OCI-LY3 (cell line): Measurements from ENCODE around the gene BMERB1.

Experiments
- H2AFZ ChIP-seq: fragments of 200-600, 300-600 bp; shearing (Covaris generic); 2 replicates; pipeline ENCODE4 v1.6.0; 2014; ENCODE audit warnings: antibody characterized with exemption, low read depth, low read length
- H3K27ac ChIP-seq: fragments of 200-600, 300-600 bp; sonication (generic); 2 replicates; pipeline ENCODE4 v1.5.1; 2014; ENCODE audit warnings: mild to moderate bottlenecking, low read length, moderate library complexity, mixed read lengths
- H3K27me3 ChIP-seq: fragments of 200-600, 300-600 bp; sonication (generic); 2 replicates; pipeline ENCODE4 v1.6.1; 2014; ENCODE audit warnings: low read depth, low read length, mixed read lengths
- H3K36me3 ChIP-seq: fragments of 200-600, 300-600 bp; sonication (generic); replicated peaks from 2 replicates; pipeline ENCODE3; 2014; ENCODE audit warnings: low read depth, low read length, mixed read lengths
- H3K4me1 ChIP-seq: fragments of 300-600, 200-600 bp; sonication (generic); 2 replicates; pipeline ENCODE4 v1.6.1; 2014; ENCODE audit warnings: low read length, mixed read lengths
- H3K4me2 ChIP-seq: fragments of 200-600, 300-600 bp; sonication (generic); 2 replicates; pipeline ENCODE4 v1.6.1; 2014; ENCODE audit warnings: low read length, mixed read lengths
- H3K4me3 ChIP-seq: fragments of 300-600, 200-600 bp; sonication (generic); 2 replicates; pipeline ENCODE4 v1.5.1; 2014; ENCODE audit warnings: antibody characterized with exemption, mild to moderate bottlenecking, low read length, moderate library complexity
- H3K79me2 ChIP-seq: fragments of 300-600, 200-600 bp; shearing (Covaris generic); 2 replicates; pipeline ENCODE4 v1.6.1; 2014; ENCODE audit warnings: mild to moderate bottlenecking, low read length, mixed read lengths
- H3K9ac ChIP-seq: fragments of 300-600, 200-600 bp; shearing (Covaris generic); 2 replicates; pipeline ENCODE4 v1.6.0; 2014; ENCODE audit warnings: mild to moderate bottlenecking, low read length, moderate library complexity
- H3K9me3 ChIP-seq: fragments of 200-600, 300-600 bp; shearing (Covaris generic); 2 replicates; pipeline ENCODE4 v1.6.1; 2014; ENCODE audit warnings: low read length, mixed read lengths; ENCODE audit not compliant: insufficient read depth
- H4K20me1 ChIP-seq: fragments of 200-600, 300-600 bp; sonication (generic); 2 replicates; pipeline ENCODE4 v1.6.1; 2016; ENCODE audit warnings: low read length, mixed read lengths; ENCODE audit not compliant: insufficient read depth
- EZH2phosphoT487 ChIP-seq: fragments of 200-600 bp; shearing (Covaris generic); IDR thresholded peaks from 2 replicates; pipeline ENCODE4 v1.6.1; 2018; ENCODE audit warnings: antibody characterized with exemption, mixed run types, low read depth
- TF ChIP-seq, protein P1 (sequence below): fragments of 200-600, 300-600 bp; sonication (generic); IDR thresholded peaks from 2 replicates; pipeline ENCODE4 v1.5.1; 2014; ENCODE audit warnings: antibody characterized with exemption, low read length, low read depth

Gene BMERB1

DNA sequence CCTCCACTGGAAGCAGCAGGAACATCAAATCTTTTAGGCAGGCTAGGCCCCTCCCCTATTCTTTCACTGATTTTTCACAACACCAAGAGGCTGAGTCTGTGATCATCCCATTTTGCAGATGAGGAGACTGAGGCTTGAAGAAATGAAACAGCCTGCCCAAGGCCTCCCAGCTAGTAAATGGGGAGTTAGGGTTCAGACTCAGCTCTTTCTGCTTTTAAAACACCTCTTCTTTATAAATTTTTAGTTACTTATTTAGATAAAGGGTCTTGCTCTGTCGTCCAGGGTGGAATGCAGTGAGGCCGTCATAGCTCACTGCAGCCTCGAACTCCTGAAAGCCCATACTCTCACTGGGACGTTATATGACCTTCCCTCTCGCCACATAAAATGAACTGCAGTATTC lies 82.2 kb downstream of the BMERB1 start:
- Histone ChIP-seq H3K27ac (no peak overlapping the region), H3K9me3 (no peaks in the 10 kb centered on the region), H3K79me2 (no peaks in the 10 kb centered on the region), H3K27me3 (no peaks in the 10 kb centered on the region), H4K20me1 (no peaks in the 10 kb centered on the region), H2AFZ (no peak overlapping the region), H3K4me1 (no peaks in the 10 kb centered on the region), H3K36me3 (no peaks in the 10 kb centered on the region), H3K4me3 (no peak overlapping the region), H3K4me2 (no peak overlapping the region), H3K9ac (no peak overlapping the region)
- TF ChIP-seq, protein P1, sequence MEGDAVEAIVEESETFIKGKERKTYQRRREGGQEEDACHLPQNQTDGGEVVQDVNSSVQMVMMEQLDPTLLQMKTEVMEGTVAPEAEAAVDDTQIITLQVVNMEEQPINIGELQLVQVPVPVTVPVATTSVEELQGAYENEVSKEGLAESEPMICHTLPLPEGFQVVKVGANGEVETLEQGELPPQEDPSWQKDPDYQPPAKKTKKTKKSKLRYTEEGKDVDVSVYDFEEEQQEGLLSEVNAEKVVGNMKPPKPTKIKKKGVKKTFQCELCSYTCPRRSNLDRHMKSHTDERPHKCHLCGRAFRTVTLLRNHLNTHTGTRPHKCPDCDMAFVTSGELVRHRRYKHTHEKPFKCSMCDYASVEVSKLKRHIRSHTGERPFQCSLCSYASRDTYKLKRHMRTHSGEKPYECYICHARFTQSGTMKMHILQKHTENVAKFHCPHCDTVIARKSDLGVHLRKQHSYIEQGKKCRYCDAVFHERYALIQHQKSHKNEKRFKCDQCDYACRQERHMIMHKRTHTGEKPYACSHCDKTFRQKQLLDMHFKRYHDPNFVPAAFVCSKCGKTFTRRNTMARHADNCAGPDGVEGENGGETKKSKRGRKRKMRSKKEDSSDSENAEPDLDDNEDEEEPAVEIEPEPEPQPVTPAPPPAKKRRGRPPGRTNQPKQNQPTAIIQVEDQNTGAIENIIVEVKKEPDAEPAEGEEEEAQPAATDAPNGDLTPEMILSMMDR = no peak
- TF ChIP-seq EZH2phosphoT487 = no peak

DNA sequence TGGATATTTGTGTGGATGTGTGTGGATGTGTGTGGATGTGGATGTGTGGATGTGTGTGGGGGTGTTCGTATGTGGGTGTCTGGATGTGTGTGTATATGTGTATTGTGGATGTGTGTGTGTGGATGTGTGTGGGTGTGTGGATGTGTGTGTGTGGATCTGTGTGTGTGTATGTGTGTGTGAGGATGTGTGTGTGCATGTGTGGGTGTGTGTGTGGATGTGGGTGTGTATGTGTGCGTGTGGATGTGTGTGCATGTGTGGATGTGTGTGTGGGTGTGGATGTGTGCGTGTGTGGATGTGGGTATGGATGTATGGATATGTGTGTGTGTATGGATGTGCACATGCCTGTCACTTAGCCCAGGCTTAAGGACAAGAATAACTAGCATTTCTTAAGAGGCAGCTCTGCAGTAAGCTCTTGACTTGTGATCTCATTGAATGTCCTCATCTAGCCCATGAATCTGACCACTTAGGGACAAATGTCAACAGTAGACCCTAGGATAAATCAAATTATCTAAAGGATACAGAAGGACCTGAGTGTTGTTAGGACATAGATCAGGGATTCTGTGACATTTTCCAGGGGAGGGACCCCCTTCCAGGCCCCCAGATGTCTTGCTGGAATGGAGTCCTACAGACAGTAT lies 83.5 kb downstream of the BMERB1 start:
- H3K9me3 ChIP-seq = no peaks in the 10 kb centered on the region
- H3K9ac ChIP-seq = no peak overlapping the region
- H3K27ac ChIP-seq = no peak overlapping the region
- no peak overlapping the region for H3K4me3 ChIP-seq
- no peaks in the 10 kb centered on the region for H3K27me3 ChIP-seq
- no peaks in the 10 kb centered on the region for H4K20me1 ChIP-seq
- no peaks in the 10 kb centered on the region for H3K79me2 ChIP-seq
- H3K4me2 ChIP-seq = no peak overlapping the region
- TF ChIP-seq, protein P1 = no peak
- no peak for TF ChIP-seq EZH2phosphoT487
- no peaks in the 10 kb centered on the region for H3K36me3 ChIP-seq
- no peak overlapping the region for H2AFZ ChIP-seq
- no peaks in the 10 kb centered on the region for H3K4me1 ChIP-seq

DNA sequence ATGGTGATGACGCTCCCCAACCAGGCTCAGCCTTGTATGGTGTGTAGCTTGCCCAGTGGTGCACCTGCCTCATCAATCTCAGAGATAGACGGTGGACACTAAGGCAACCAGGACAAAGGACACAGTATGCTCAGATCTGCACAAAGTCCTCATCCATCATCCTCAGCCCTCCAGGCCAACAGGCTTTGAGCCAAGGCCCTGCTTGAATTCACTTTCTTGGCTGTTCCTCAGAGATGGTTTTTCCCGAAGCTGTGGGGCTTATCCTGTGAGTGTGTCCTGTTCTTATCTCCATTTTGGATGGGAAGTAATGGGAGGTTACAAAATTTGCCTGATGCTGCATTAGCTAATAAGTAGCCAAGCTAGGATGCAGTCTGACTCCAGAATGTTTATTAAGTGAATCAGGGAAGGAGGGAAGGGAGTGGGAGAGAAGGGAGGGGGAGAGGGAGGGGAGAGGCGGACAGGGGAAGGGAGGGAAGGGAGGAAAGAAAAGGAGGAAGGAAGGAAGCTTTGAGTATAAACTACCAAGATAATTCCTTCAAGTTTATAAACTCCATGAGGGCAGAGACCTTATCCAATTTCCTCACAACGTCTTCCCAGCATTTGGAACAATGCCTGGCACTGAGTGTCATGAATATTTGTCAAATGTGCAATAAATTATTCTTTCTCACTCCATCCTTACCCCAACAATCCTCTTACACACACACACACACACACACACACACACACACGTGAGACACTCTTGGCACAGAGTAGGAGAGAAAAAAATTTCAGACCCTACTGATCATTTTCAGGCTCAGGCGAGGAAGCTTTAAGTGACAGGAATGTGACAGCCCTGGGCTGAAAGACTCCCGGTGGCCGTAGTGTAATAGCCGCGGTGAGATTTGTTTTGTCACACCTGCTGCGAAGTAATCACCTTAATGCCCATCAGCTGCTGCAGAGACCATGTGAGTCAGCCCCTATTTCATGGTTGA lies 84.3 kb downstream of the BMERB1 start:
- Histone ChIP-seq H3K27me3 (no peaks in the 10 kb centered on the region), H3K36me3 (no peaks in the 10 kb centered on the region), H3K79me2 (no peaks in the 10 kb centered on the region), H3K9me3 (no peaks in the 10 kb centered on the region), H3K4me1 (peaks cover 6% of the 10 kb centered on the region), H3K4me2 (no peak overlapping the region), H2AFZ (no peak overlapping the region), H3K9ac (no peak overlapping the region), H4K20me1 (no peaks in the 10 kb centered on the region), H3K4me3 (no peak overlapping the region), H3K27ac (no peak overlapping the region)
- TF ChIP-seq, protein P1 = no peak
- no peak for TF ChIP-seq EZH2phosphoT487

DNA sequence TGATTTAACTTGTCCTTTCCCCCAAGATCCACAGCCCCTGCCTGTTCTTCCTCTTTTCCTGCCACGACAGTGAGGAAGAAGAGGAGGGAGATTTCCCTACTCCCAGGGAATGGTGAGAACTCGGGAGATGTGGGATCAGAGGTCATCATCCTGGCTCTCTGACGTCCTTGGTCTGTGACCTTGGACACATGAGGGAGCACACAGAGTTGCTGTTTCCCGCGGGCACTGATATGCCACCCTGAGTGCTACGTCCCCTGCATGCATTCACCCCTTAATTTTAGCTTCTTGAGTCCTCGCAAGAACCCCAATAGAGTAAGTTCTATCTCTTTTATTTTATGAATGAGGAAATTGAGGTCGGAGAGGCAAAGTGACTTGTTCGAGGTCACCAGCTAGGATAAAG lies 85.4 kb downstream of the BMERB1 start:
- no peaks in the 10 kb centered on the region for H3K27me3 ChIP-seq
- no peaks in the 10 kb centered on the region for H3K36me3 ChIP-seq
- no peak overlapping the region for H3K4me3 ChIP-seq
- H3K4me2 ChIP-seq = no peak overlapping the region
- no peak overlapping the region for H3K27ac ChIP-seq
- H2AFZ ChIP-seq = no peak overlapping the region
- no peak overlapping the region for H3K9ac ChIP-seq
- no peaks in the 10 kb centered on the region for H4K20me1 ChIP-seq
- no peaks in the 10 kb centered on the region for H3K79me2 ChIP-seq
- no peak for TF ChIP-seq EZH2phosphoT487
- TF ChIP-seq, protein P1 = no peak
- no peaks in the 10 kb centered on the region for H3K9me3 ChIP-seq
- peaks cover 7% of the 10 kb centered on the region for H3K4me1 ChIP-seq
